Endothelial cell of umbilical vein (primary cell): Measurements from ENCODE around the gene MAPK13. TPM values are rescaled to one million over a fixed set of nuclear protein-coding genes. Genes with fewer than 3 reads are reported as not detected.
"Not testable (repeated sequence)": the region's sequence is repeated elsewhere in the genome, so short reads cannot be mapped to it uniquely, and the experiment has no call there.

Experiments used
- BruUV-seq: library from RNA; stranded (reverse); fragments of 400-500 nt; replicated peaks from 2 replicates; lab custom pipeline; 2021; lab: Mats Ljungman, UMichigan
- CTCF ChIA-PET: fragments of 300-600, 350-600 bp; sonication (Branson Sonifier 250); formaldehyde crosslinking; loops from one replicate; lab custom pipeline; 2021; ENCODE audit warnings: antibody characterized with exemption, inconsistent platforms; lab: Charles Lee
- POLR2A ChIA-PET: fragments of 300-600, 350-600 bp; sonication (Branson Sonifier 250); formaldehyde crosslinking; loops from one replicate; lab custom pipeline; 2021; ENCODE audit warnings: antibody characterized with exemption, inconsistent platforms; lab: Charles Lee
- DNase-seq: peaks from one replicate; pipeline ENCODE4 v3.0.0-alpha.2; 2011; ENCODE audit warnings: low read depth, low spot score
- FAIRE-seq: peaks from 2 replicates; lab custom pipeline; 2011; peaks lifted over from hg19 to GRCh38; lab: Jason Lieb, UNC
- H2AFZ ChIP-seq: 2 replicates; pipeline ENCODE4 v1.6.0; 2012; ENCODE audit warnings: low read depth, low read length, control low read depth, inconsistent platforms
- H3K27ac ChIP-seq: 2 replicates; pipeline ENCODE4 v1.5.1; 2011; ENCODE audit warnings: low read depth, mild to moderate bottlenecking, control low read depth, low read length, moderate library complexity; ENCODE audit not compliant: insufficient read depth
- H3K27me3 ChIP-seq, 2 experiments: 2 replicates each; pipeline versions ENCODE4 v1.6.0 to v1.6.1; 2011; ENCODE audit warnings: low read length in 2 of 2, mixed read lengths in 1 of 2; ENCODE audit not compliant: control insufficient read depth in 2 of 2, insufficient read depth in 2 of 2
- H3K36me3 ChIP-seq, 2 experiments: 2 replicates in 1 of 2; 3 replicates in 1 of 2; pipeline ENCODE4 v1.5.1; 2011; ENCODE audit warnings: low read length in 2 of 2, mild to moderate bottlenecking in 1 of 2, moderate library complexity in 1 of 2; ENCODE audit not compliant: control insufficient read depth in 2 of 2, insufficient read depth in 2 of 2; ENCODE audit errors: extremely low read depth in 1 of 2
- H3K4me1 ChIP-seq: 3 replicates; pipeline ENCODE4 v1.5.1; 2011; ENCODE audit warnings: mild to moderate bottlenecking, low read length; ENCODE audit not compliant: control insufficient read depth, insufficient read depth; ENCODE audit errors: extremely low read depth
- H3K4me2 ChIP-seq: 2 replicates; pipeline ENCODE4 v1.6.1; 2011; ENCODE audit warnings: low read length, control low read depth, mixed read lengths; ENCODE audit not compliant: insufficient read depth
- H3K4me3 ChIP-seq, 3 experiments: fragments of 200-600 bp in 1 of 3; sonication (generic), shearing (Covaris generic) in 1 of 3; replicated peaks in 1 of 3; 2 replicates each; pipeline ENCODE4 v1.5.1; 2011 to 2016; ENCODE audit warnings: control low read depth in 3 of 3, low read length in 3 of 3, mild to moderate bottlenecking in 2 of 3, inconsistent platforms in 1 of 3, low read depth in 1 of 3, moderate library complexity in 1 of 3; ENCODE audit not compliant: insufficient read depth in 1 of 3
- H3K79me2 ChIP-seq: 2 replicates; pipeline ENCODE4 v1.6.0; 2012; ENCODE audit warnings: low read length, inconsistent platforms; ENCODE audit not compliant: control insufficient read depth, insufficient read depth
- H3K9ac ChIP-seq: replicated peaks from 2 replicates; pipeline ENCODE3; 2011; ENCODE audit warnings: low read length, control low read depth; ENCODE audit not compliant: insufficient read depth; ENCODE audit errors: extremely low read depth
- H3K9me1 ChIP-seq: replicated peaks from 3 replicates; pipeline ENCODE4 v1.6.0; 2011; ENCODE audit warnings: mild to moderate bottlenecking, low read length; ENCODE audit not compliant: control insufficient read depth, insufficient read depth; ENCODE audit errors: extremely low read depth
- H3K9me3 ChIP-seq: replicated peaks from 2 replicates; pipeline ENCODE4 v1.5.1; 2012; ENCODE audit warnings: low read length, inconsistent platforms; ENCODE audit not compliant: control insufficient read depth, insufficient read depth
- H4K20me1 ChIP-seq: replicated peaks from 2 replicates; pipeline ENCODE3; 2011; ENCODE audit warnings: mild to moderate bottlenecking, low read length; ENCODE audit not compliant: control insufficient read depth, insufficient read depth; ENCODE audit errors: extremely low read depth
- CTCF ChIP-seq, 2 donors: IDR thresholded peaks; 1 replicate in 1 of 2; 2 replicates in 1 of 2; pipeline ENCODE4 v1.5.1; 2011; ENCODE audit warnings: low read length in 2 of 2, mild to moderate bottlenecking in 2 of 2, moderate library complexity in 2 of 2, control low read depth in 1 of 2, inconsistent platforms in 1 of 2, low read depth in 1 of 2; ENCODE audit not compliant: insufficient read depth in 1 of 2; ENCODE audit errors: extremely low read depth in 1 of 2
- EZH2 ChIP-seq: IDR thresholded peaks from 2 replicates; pipeline ENCODE4 v1.6.1; 2012; ENCODE audit warnings: borderline replicate concordance, low read depth, mild to moderate bottlenecking, moderate library complexity, low read length, inconsistent platforms; ENCODE audit not compliant: severe bottlenecking
- FOS ChIP-seq: IDR thresholded peaks from 2 replicates; pipeline ENCODE4 v1.6.1; 2011; ENCODE audit warnings: mild to moderate bottlenecking, low read length, moderate library complexity, borderline replicate concordance; ENCODE audit not compliant: insufficient read depth
- GATA2 ChIP-seq: IDR thresholded peaks from 2 replicates; pipeline ENCODE4 v1.7.0; 2011; ENCODE audit warnings: low read depth, mild to moderate bottlenecking, moderate library complexity, mixed read lengths, low read length; ENCODE audit not compliant: insufficient read length, insufficient read depth
- JUN ChIP-seq: IDR thresholded peaks from 2 replicates; pipeline ENCODE4 v1.6.1; 2011; ENCODE audit warnings: borderline replicate concordance, low read depth; ENCODE audit not compliant: insufficient read length, insufficient read depth
- MAX ChIP-seq: IDR thresholded peaks from 2 replicates; pipeline ENCODE4 v1.6.1; 2011; ENCODE audit not compliant: insufficient read depth, insufficient read length
- MYC ChIP-seq: IDR thresholded peaks from one replicate; pipeline ENCODE4 v1.6.1; 2011; ENCODE audit warnings: mild to moderate bottlenecking, low read depth, low read length
- POLR2A ChIP-seq: IDR thresholded peaks from 2 replicates; pipeline ENCODE4 v1.6.1; 2012; ENCODE audit warnings: low read depth, mild to moderate bottlenecking, control low read depth, low read length
- POLR2AphosphoS5 ChIP-seq: IDR thresholded peaks from 2 replicates; pipeline ENCODE4 v1.6.1; 2012; ENCODE audit warnings: low read depth, mild to moderate bottlenecking, control low read depth, low read length, moderate library complexity; ENCODE audit not compliant: insufficient read depth
- dilution Hi-C: fragments of 300-500 bp; cut with MboI; formaldehyde crosslinking; loops from one replicate; pipeline ENCODE4 v1.15.0; 2019; ENCODE audit warnings: low sequenced_read_pairs; ENCODE audit not compliant: extremely low pct_ligation_motif_present
- intact Hi-C: fragments of 100-400 bp; cut with micrococcal nuclease; formaldehyde crosslinking; loops from one replicate; pipeline ENCODE4 v1.10.0; 2022
- polyA plus RNA-seq, 4 experiments: library from polyadenylated mRNA; depleted of rRNA in 3 of 4; stranded (reverse) in 3 of 4; unstranded in 1 of 4; fragments of >200 nt; gene quantifications; 2 replicates each; pipeline versions ENCODE4 v1.2.1 to v1.2.3, GENCODE V29; 2011 to 2012; ENCODE audit warnings: missing spikeins in 1 of 4
- total RNA-seq: library from RNA; stranded (reverse); gene quantifications from 2 replicates; pipeline ENCODE4 v1.2.3, GENCODE V29; 2021

The MAPK13 gene
- total and polyA plus RNA-seq, 2 donors (not counting 3 experiments of a cell fraction or from before 2014, with no cell fraction given): 9.0 to 11.6 TPM

DNA sequence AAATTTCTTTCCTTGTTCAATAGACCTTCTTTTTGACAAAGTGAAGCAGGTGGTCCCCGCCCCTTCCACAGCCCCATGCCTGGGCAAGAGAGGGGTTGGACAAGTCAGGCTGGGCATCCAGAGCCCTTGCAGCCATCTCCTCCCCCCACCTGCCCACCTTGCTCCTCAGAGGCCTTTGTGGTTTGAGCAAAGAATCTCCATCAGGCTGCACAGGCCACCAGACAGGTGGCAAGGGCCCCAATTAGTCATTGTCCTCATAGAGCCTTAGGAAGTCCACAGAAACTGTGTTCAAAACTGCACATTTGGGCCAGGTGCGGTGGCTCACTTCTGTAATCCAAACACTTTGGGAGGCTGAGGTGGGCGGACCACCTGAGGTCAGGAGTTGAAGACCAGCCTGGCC lies 1.5 kb upstream of the MAPK13 start:
- BruUV-seq: no TSS peak
- Histone ChIP-seq H3K4me1 (peaks cover 53% of the 10 kb centered on the region), H3K4me3 (no peak overlapping the region), H3K9ac (no peak overlapping the region), H3K79me2 (no peaks in the 10 kb centered on the region), H3K36me3 (no peaks in the 10 kb centered on the region), H2AFZ (no peak overlapping the region), H3K27me3 (no peaks in the 10 kb centered on the region), H3K27ac (no peak overlapping the region), H3K9me3 (no peaks in the 10 kb centered on the region), H3K4me2 (no peak overlapping the region), H3K9me1 (no peaks in the 10 kb centered on the region), H4K20me1 (no peaks in the 10 kb centered on the region)
- dilution Hi-C loops (no loop called here), intact Hi-C loops (no loop called here)
- ChIA-PET CTCF (no interaction called here), POLR2A (no interaction called here)
- FAIRE-seq (no peak), DNase-seq (no peak)
- TF ChIP-seq GATA2: no peak
- TF ChIP-seq EZH2: no peak
- TF ChIP-seq POLR2AphosphoS5: no peak
- no peak for TF ChIP-seq MYC
- TF ChIP-seq FOS: no peak
- no peak for TF ChIP-seq POLR2A
- no peak for TF ChIP-seq JUN
- no peak for TF ChIP-seq CTCF (IDR thresholded peaks at IDR 0.05; ENCODE audit: extremely low read depth in 1 of 2, insufficient read depth in 1 of 2, low read depth in 1 of 2, low read length in 2 of 2)
- no peak for TF ChIP-seq MAX

DNA sequence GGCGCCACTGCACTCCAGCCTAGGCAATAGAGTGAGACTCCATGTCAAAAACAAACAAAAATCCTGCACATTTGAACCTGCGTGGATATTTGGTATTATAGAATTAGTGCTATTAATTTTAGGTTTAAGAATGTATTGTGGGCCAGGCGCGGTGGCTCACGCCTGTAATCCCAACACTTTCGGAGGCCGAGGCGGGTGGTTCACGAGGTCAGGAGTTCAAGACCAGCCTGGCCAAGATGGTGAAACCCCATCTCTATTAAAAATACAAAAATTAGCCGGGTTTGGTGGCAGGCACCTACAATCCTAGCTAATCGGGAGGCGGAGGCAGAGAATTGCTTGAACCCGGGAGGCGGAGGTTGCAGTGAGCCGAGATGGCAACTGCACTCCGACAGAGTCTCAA lies 979 bp upstream of the MAPK13 start:
- BruUV-seq, H3K27me3 ChIP-seq, intact Hi-C loops, H3K4me2 ChIP-seq, H2AFZ ChIP-seq, H3K9me3 ChIP-seq, dilution Hi-C loops, H3K4me3 ChIP-seq, DNase-seq, H3K79me2 ChIP-seq, CTCF ChIA-PET, FAIRE-seq, H3K27ac ChIP-seq, H3K9me1 ChIP-seq, H3K36me3 ChIP-seq, POLR2A ChIA-PET, H4K20me1 ChIP-seq, H3K9ac ChIP-seq: not testable (repeated sequence)
- H3K4me1 ChIP-seq: peaks cover 53% of the 10 kb centered on the region
